IPS DF 4.7 (cell line): ENCODE results near the gene LOC128125822.
"Not testable (repeated sequence)": the region's sequence is repeated elsewhere in the genome, so short reads cannot be mapped to it uniquely, and the experiment has no call there.

Source experiments
- DNase-seq: peaks from one replicate; pipeline ENCODE4 v3.0.0-alpha.2; 2013; ENCODE audit warnings: low spot score; ENCODE audit errors: extremely low read depth

LOC128125822 gene

GRCh38 chr6:63572044-63572746, at the start of gene LOC128125822, which contains the start of gene PTP4A1:
TSS of gene LOC128125822 (plus strand) at chr6:63572480.
TSS of gene PTP4A1 (plus strand) at chr6:63572480. CDS start at chr6:63576881, 4,401 bp downstream.
- peak; percentile 89 for DNase-seq

- not testable (repeated sequence) for DNase-seq
Measured at GRCh38 chr6:63522911-63523287, 49.4 kb upstream of the LOC128125822 start.

GRCh38 chr6:63523630-63524029, 48.6 kb upstream of the LOC128125822 start:
- no peak for DNase-seq

- no peak for DNase-seq
Measured at GRCh38 chr6:63525186-63525878, 46.9 kb upstream of the LOC128125822 start.

GRCh38 chr6:63526931-63527330, 45.3 kb upstream of the LOC128125822 start:
- no peak for DNase-seq

- no peak for DNase-seq
Measured at GRCh38 chr6:63527658-63528514, 44.4 kb upstream of the LOC128125822 start.

GRCh38 chr6:63529498-63529897, 42.8 kb upstream of the LOC128125822 start:
- DNase-seq = no peak

GRCh38 chr6:63530182-63530581, 42.1 kb upstream of the LOC128125822 start:
- no peak for DNase-seq

GRCh38 chr6:63530991-63531390, 41.3 kb upstream of the LOC128125822 start:
- DNase-seq = no peak

GRCh38 chr6:63533026-63533425, 39.3 kb upstream of the LOC128125822 start:
- DNase-seq = no peak

- no peak for DNase-seq
Measured at GRCh38 chr6:63533952-63534351, 38.3 kb upstream of the LOC128125822 start.

- DNase-seq = no peak
Measured at GRCh38 chr6:63537201-63537958, 34.9 kb upstream of the LOC128125822 start.

GRCh38 chr6:63537959-63538300, 34.4 kb upstream of the LOC128125822 start:
- DNase-seq = no peak

- DNase-seq = no peak
Measured at GRCh38 chr6:63538550-63538949, 33.7 kb upstream of the LOC128125822 start.

GRCh38 chr6:63543001-63543400, 29.3 kb upstream of the LOC128125822 start:
- DNase-seq = no peak

GRCh38 chr6:63543982-63544381, 28.3 kb upstream of the LOC128125822 start:
- no peak for DNase-seq

- DNase-seq = no peak
Measured at GRCh38 chr6:63546236-63546635, 26.0 kb upstream of the LOC128125822 start.

- DNase-seq = no peak
Measured at GRCh38 chr6:63546697-63547096, 25.6 kb upstream of the LOC128125822 start.

GRCh38 chr6:63549076-63549475, 23.2 kb upstream of the LOC128125822 start:
- DNase-seq = no peak

GRCh38 chr6:63553208-63553607, 19.1 kb upstream of the LOC128125822 start:
- no peak for DNase-seq

GRCh38 chr6:63553900-63554299, 18.4 kb upstream of the LOC128125822 start:
- DNase-seq = no peak
